PC-9 (cell line): ENCODE data around the gene SCGB2B2. TPM values are rescaled to one million over a fixed set of nuclear protein-coding genes. Genes with fewer than 3 reads are reported as not detected.

Source experiments
- BruUV-seq: library from RNA; stranded (reverse); fragments of 400-500 nt; replicated peaks from 2 replicates; lab custom pipeline; 2021; lab: Mats Ljungman, UMichigan
- CTCF ChIA-PET: fragments of 300-600 bp; sonication (Branson Sonifier 250); formaldehyde crosslinking; loops from one replicate; lab custom pipeline; 2022; ENCODE audit warnings: antibody characterized with exemption; lab: Charles Lee
- POLR2A ChIA-PET: fragments of 300-600 bp; sonication (Branson Sonifier 250); formaldehyde crosslinking; loops from one replicate; lab custom pipeline; 2022; ENCODE audit warnings: antibody characterized with exemption; ENCODE audit not compliant: unreplicated experiment; lab: Charles Lee
- DNase-seq, 2 experiments: peaks; one replicate each; pipeline versions ENCODE4 v3.0.0 to v3.0.0-alpha.2; 2015 to 2022; ENCODE audit warnings: mixed read lengths in 1 of 2
- H2AFZ ChIP-seq: fragments of 200-600 bp; sonication (generic); 2 replicates; pipeline ENCODE4 v1.8.1; 2017; ENCODE audit warnings: antibody characterized with exemption
- H3F3A ChIP-seq: fragments of 200-600 bp; sonication (generic); 2 replicates; pipeline ENCODE4 v1.8.1; 2017; ENCODE audit warnings: antibody characterized with exemption, mild to moderate bottlenecking, low read depth; ENCODE audit not compliant: insufficient read depth
- H3K27ac ChIP-seq: fragments of 200-600 bp; sonication (generic); 2 replicates; pipeline ENCODE4 v1.6.1; 2016; ENCODE audit warnings: mixed run types
- H3K27me3 ChIP-seq: fragments of 200-600 bp; sonication (generic); 2 replicates; pipeline ENCODE4 v1.6.1; 2016; ENCODE audit warnings: low read depth, mixed run types; ENCODE audit not compliant: insufficient read depth
- H3K36me3 ChIP-seq: fragments of 200-600 bp; sonication (generic); 2 replicates; pipeline ENCODE4 v1.6.1; 2016; ENCODE audit warnings: low read depth, mixed run types
- H3K4me1 ChIP-seq: fragments of 200-600 bp; sonication (generic); replicated peaks from 2 replicates; pipeline ENCODE4 v1.6.1; 2016; ENCODE audit warnings: mixed run types; ENCODE audit not compliant: insufficient read depth
- H3K4me2 ChIP-seq: fragments of 200-600 bp; sonication (generic); 2 replicates; pipeline ENCODE4 v1.6.1; 2017; ENCODE audit warnings: mixed run types
- H3K4me3 ChIP-seq: fragments of 200-600 bp; sonication (generic); 2 replicates; pipeline ENCODE4 v1.6.1; 2016; ENCODE audit warnings: mixed run types
- H3K79me2 ChIP-seq: fragments of 200-600 bp; sonication (generic); 2 replicates; pipeline ENCODE4 v1.6.1; 2017; ENCODE audit warnings: low read depth, mixed run types
- H3K9me2 ChIP-seq: fragments of 200-600 bp; sonication (generic); 2 replicates; pipeline ENCODE4 v1.8.1; 2017; ENCODE audit warnings: mild to moderate bottlenecking; ENCODE audit not compliant: insufficient read depth
- H3K9me3 ChIP-seq: fragments of 200-600 bp; sonication (generic); 2 replicates; pipeline ENCODE4 v1.8.1; 2016; ENCODE audit warnings: low read depth; ENCODE audit not compliant: insufficient read depth
- H4K20me1 ChIP-seq: fragments of 200-600 bp; sonication (generic); 2 replicates; pipeline ENCODE4 v1.8.1; 2017; ENCODE audit not compliant: insufficient read depth
- CTCF ChIP-seq: fragments of 200-600 bp; sonication (generic); conservative IDR thresholded peaks from 2 replicates; pipeline ENCODE4 v1.6.1; 2017; ENCODE audit warnings: mixed run types, antibody characterized with exemption, mild to moderate bottlenecking, moderate library complexity
- EZH2 ChIP-seq: fragments of 200-600 bp; sonication (generic); IDR thresholded peaks from 2 replicates; pipeline ENCODE4 v1.8.0; 2017; ENCODE audit warnings: antibody characterized with exemption, low read depth
- intact Hi-C: fragments of 100-400 bp; cut with micrococcal nuclease; formaldehyde crosslinking; loops from one replicate; pipeline ENCODE4 v1.10.0; 2022; ENCODE audit not compliant: unreplicated experiment
- total RNA-seq: library from RNA; stranded (reverse); gene quantifications from 2 replicates; pipeline ENCODE4 v1.2.3, GENCODE V29; 2021

The SCGB2B2 gene
- total RNA-seq, 1 experiment from 2014 or later = 1.4 TPM

- intact Hi-C loops = no loop called here
- no peaks in the 10 kb centered on the region for H3K79me2 ChIP-seq
- POLR2A ChIA-PET = no interaction called here
Measured at GRCh38 chr19:34633802-34634201, 43.2 kb downstream of the SCGB2B2 start.

More at GRCh38 chr19:34633802-34634201, 43.2 kb downstream of the SCGB2B2 start:
- Histone ChIP-seq H3K9me2 (no peaks in the 10 kb centered on the region), H2AFZ (no peak overlapping the region), H4K20me1 (no peaks in the 10 kb centered on the region), H3K4me3 (no peak overlapping the region), H3K4me2 (no peak overlapping the region), H3K27me3 (no peaks in the 10 kb centered on the region), H3K36me3 (no peaks in the 10 kb centered on the region), H3F3A (no peaks in the 10 kb centered on the region), H3K4me1 (no peaks in the 10 kb centered on the region), H3K27ac (no peak overlapping the region), H3K9me3 (peaks cover 4% of the 10 kb centered on the region; the same call in 1 of the 2 replicates)
- no TSS peak for BruUV-seq
- CTCF ChIA-PET = no interaction called here
- TF ChIP-seq CTCF (no peak), EZH2 (no peak)
- no peak for DNase-seq

Other genes starting within 250 kb of the SCGB2B2 start
- 93.0 and 101 TPM in 2 replicates for gene UBA2, start 248.8 kb downstream of the SCGB2B2 start, total RNA-seq
- gene WTIP, start 195.4 kb downstream of the SCGB2B2 start, total RNA-seq = 0.50 and 0.63 TPM in 2 replicates
- 17.5 and 19.5 TPM in 2 replicates for gene ZNF302, start 519 bp upstream of the SCGB2B2 start, total RNA-seq
- gene ZNF181, start 57.1 kb upstream of the SCGB2B2 start, total RNA-seq = 2.6 and 4.7 TPM in 2 replicates
- 9.2 and 12.4 TPM in 2 replicates for gene ZNF599, start 96.1 kb upstream of the SCGB2B2 start, total RNA-seq
- gene ZNF30, start 249.7 kb upstream of the SCGB2B2 start, total RNA-seq = 1.3 and 1.9 TPM in 2 replicates